H7 (cell line): ENCODE measurements around the gene ADORA2B. TPM values are rescaled to one million over a fixed set of nuclear protein-coding genes. Genes with fewer than 3 reads are reported as not detected.
"Not testable (repeated sequence)": the region's sequence is repeated elsewhere in the genome, so short reads cannot be mapped to it uniquely, and the experiment has no call there.

ENCODE experiments used
- DNase-seq: peaks from one replicate; pipeline ENCODE4 v3.0.0; 2012
- H3K27me3 ChIP-seq: 2 replicates; pipeline ENCODE4 v1.6.0; 2011; ENCODE audit warnings: mild to moderate bottlenecking, low read length; ENCODE audit not compliant: control insufficient read depth, insufficient read depth
- H3K36me3 ChIP-seq: replicated peaks from 2 replicates; pipeline ENCODE4 v1.5.1; 2011; ENCODE audit warnings: low read length; ENCODE audit not compliant: control insufficient read depth, insufficient read depth
- H3K4me3 ChIP-seq: 2 replicates; pipeline ENCODE4 v1.5.1; 2011; ENCODE audit warnings: low read depth, mild to moderate bottlenecking, control low read depth, low read length, moderate library complexity; ENCODE audit not compliant: insufficient read depth
- total RNA-seq: library from RNA; depleted of rRNA; stranded (reverse); fragments of >200 nt; shearing (Covaris generic); gene quantifications from 2 replicates; pipeline ENCODE4 v1.2.3, GENCODE V29; 2014; rRNA removed

Gene ADORA2B
- 3.9 and 4.6 TPM in 2 replicates for total RNA-seq

DNA sequence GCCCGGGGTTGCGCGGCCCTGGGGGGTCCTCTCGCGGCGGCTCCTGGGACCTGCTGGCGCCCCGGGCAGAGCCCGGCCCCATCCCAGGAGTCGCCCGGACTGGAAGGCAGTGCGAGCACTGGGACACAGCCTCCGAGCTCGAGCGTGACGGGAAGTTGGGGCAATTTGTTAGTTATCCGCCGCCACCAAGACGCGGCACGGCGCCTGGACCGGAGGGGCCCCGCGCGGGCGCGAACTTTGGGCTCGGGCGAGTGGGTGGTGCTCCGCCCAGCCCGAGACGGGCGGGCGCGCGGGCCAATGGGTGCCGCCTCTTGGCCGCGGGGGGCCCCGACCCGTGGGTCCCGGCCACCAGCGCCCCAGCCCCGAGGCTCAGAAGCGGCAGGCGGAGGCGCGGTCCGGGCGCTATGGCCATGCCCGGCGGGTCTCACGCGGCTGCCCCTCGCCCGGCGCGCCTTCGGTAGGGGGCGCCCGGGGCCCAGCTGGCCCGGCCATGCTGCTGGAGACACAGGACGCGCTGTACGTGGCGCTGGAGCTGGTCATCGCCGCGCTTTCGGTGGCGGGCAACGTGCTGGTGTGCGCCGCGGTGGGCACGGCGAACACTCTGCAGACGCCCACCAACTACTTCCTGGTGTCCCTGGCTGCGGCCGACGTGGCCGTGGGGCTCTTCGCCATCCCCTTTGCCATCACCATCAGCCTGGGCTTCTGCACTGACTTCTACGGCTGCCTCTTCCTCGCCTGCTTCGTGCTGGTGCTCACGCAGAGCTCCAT lies at the start of gene ADORA2B:
Gene ADORA2B (plus strand): TSS at position 372 of the 768 bp plus-strand sequence. CDS start 119 bp downstream, at position 491.
- Histone ChIP-seq H3K27me3 (peaks cover 34% of the 10 kb centered on the region), H3K4me3 (peak within 1 kb of the TSS; percentile 62), H3K36me3 (no peaks in the 10 kb centered on the region)
- peak; percentile 96 for DNase-seq

DNA sequence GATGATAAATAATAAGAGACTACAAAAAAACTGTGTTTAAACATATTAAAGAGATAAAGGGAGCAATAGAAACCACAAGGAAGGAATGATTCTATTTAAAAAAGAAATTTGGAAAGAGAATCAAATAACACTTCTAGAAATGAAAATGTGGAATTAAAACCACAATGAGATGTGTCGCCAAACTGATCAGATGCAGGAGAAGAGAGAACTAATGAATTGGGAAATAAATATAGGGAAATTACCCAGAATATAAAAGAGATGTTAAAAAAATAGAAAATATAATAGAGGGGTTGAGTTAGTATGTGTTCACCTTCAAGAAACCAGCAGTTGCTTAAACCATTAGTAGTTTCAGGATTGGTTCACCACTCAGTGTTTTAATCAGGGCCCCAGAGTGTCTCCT lies 48.7 kb upstream of the ADORA2B start:
- no peak for DNase-seq
- H3K4me3 ChIP-seq = no peak overlapping the region

DNA sequence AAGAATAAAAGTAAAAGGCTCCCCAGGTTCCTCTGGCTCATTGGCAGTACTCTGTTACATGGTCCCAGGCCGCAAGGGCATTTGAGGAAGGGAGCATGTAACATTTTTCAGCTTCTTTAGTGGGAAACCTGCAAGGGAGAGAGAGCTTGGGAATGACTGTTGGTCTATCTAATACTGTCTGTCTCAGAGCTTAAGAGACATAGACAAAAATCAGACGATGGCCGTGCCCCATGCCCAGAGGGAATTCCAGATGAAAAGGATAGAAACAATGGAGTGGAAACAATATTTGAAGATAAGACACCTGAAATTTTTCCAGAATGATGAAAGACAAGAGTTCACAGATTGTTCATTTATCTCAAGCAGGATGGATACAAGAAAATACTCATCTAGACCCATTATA lies 48.1 kb upstream of the ADORA2B start:
- Histone ChIP-seq H3K36me3 (no peaks in the 10 kb centered on the region), H3K27me3 (no peaks in the 10 kb centered on the region), H3K4me3 (no peak overlapping the region)
- DNase-seq = no peak

More for the DNA sequence above, 48.7 kb upstream of the ADORA2B start:
- H3K27me3 ChIP-seq = no peaks in the 10 kb centered on the region
- no peaks in the 10 kb centered on the region for H3K36me3 ChIP-seq

DNA sequence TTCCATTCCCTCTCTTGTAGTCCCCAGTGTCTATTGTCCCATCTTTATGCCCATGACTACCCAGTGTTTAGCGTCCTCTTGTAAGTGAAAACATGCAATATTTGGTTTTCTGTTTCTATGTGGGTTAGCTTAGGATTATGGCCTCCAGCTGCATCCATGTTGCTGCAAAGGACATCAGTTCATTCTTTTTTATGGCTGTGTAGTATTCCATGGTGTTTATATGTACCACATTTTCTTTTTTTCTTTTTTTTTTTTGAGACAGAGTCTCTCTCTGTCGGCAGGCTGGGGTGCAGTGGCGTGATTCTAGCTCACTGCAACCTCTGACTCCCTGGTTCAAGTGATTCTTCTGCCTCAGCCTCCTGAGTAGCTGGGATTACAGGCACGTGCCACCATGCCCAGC lies 45.3 kb upstream of the ADORA2B start:
- H3K27me3 ChIP-seq, H3K4me3 ChIP-seq, DNase-seq, H3K36me3 ChIP-seq: not testable (repeated sequence)

DNA sequence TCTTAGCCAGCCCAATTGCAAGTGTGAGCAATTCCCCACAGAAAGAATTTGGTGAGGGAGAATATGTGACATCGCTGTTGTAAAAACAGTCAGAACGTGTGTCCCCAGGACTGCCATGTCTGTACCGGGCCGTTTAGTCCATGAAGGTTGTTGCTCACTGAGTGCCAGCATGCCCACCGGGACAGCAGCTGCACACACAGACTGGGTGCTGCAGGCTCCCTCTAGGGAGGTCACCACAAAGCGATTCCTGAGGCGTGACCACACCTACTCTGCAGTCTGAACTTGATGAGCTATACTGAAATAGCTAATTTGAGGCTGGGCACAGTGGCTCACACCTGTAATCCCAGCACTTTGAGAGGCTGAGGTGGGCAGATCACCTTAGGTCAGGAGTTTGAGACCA lies 44.1 kb upstream of the ADORA2B start:
- no peaks in the 10 kb centered on the region for H3K27me3 ChIP-seq
- no peaks in the 10 kb centered on the region for H3K36me3 ChIP-seq
- H3K4me3 ChIP-seq = no peak overlapping the region
- DNase-seq = no peak

DNA sequence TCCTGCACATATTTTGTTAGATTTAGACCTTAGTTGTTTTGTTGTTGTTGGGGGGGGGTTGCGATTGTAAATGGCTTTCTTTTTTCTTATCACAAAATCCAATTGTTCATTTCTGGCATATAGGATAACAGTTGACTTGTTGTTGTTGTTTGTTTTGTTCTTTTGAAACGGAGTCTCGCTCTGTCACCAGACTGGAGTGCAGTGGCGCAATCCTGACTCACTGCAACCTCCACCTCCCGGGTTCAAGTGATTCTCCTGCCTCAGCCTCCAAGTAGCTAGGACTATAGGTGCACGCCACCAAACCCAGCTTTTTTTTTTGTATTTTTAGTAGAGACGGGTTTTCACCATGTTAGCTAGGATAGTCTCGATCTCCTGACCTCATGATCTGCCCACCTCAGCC lies 39.7 kb upstream of the ADORA2B start:
- H3K27me3 ChIP-seq, DNase-seq: not testable (repeated sequence)

DNA sequence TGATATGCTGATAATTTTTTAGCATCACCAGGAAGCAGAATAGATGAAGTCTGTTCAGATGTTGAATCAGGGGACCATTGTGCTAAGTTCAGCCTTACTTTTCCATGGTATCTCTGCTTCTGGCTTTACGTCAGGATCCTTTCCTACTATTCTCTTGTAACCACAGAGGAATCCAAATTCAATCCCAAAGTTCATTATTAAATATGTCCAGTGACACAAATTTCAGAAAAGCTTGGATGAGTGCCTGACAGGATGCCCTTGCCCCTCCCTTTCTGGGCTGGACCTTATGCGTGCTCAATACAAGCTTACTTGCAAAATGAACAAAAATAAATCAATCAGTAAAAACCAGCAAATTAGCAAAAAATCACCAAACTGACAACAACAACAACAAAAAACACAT lies 37.6 kb upstream of the ADORA2B start:
- DNase-seq = no peak
- Histone ChIP-seq H3K27me3 (no peaks in the 10 kb centered on the region), H3K36me3 (no peaks in the 10 kb centered on the region), H3K4me3 (no peak overlapping the region)

More for the DNA sequence above, 39.7 kb upstream of the ADORA2B start:
- H3K36me3 ChIP-seq, H3K4me3 ChIP-seq: not testable (repeated sequence)

DNA sequence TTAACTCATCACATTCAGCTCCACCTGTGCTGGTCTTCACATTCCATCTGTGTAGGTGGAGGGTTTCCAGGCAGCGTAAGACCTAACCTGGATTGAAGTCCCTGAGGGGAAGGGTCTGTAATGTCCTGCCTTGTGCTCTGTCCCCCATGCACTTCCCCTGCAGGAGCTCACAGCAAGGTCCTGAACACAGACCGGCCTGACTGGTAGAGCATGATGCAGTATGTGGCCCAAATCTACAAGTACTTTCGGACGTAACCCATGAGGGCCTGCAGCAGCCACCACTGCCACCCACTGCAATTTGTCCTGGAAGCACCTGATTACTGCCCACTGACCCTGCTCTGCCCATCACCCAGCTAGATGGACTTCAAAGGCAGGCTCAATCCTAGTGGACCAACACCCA lies 36.6 kb upstream of the ADORA2B start:
- no peak for DNase-seq
- no peaks in the 10 kb centered on the region for H3K27me3 ChIP-seq

DNA sequence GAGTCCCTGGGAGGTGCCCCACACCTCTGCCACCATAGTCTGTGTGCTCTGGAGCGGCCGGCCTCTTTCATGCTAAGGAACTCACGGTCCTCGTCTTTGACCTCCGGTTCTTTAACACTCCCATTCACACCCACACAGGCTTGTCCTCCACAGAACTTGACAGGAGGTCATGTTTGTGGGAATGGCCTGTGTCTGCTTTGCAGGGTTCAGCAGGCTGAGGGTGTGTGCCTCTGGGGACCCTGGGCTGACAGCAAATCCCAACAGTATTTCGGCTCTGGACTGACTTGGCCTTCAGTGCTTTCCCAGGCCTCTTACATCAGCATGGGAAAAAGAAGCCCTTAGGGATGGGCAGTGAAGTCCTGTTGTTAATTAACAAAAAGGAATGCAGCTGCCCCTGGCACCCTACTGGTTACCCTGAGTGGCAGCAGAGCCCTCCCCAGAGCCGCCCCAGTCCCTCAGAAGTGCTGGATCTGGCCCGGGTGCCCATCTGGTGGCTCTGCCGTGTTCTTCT lies 35.4 kb upstream of the ADORA2B start:
- Histone ChIP-seq H3K27me3 (no peaks in the 10 kb centered on the region), H3K36me3 (no peaks in the 10 kb centered on the region), H3K4me3 (no peak overlapping the region)
- peak; percentile 43 for DNase-seq

More for the DNA sequence above, 36.6 kb upstream of the ADORA2B start:
- Histone ChIP-seq H3K36me3 (no peaks in the 10 kb centered on the region), H3K4me3 (no peak overlapping the region)

DNA sequence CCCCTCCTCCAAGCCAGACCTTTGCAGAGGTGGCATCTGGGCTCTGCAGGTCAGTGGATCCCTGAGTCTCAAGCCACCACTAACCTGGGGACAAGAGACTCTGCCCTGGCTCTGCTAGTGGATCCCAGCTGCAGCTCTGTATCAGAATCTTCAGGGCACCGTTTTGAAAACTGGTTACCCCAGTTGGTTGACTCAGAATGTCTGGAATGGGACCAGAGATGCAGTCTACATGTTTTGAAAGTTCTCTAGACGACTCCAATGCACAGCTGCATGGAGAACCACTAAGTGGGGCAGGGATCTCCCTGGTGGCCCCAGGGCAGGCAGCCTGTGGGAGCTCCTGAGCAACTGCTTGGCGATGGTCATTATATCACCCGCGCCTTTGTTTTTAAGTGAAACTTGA lies 34.1 kb upstream of the ADORA2B start:
- DNase-seq = no peak
- H3K27me3 ChIP-seq = no peaks in the 10 kb centered on the region
- H3K4me3 ChIP-seq = no peak overlapping the region
- H3K36me3 ChIP-seq = no peaks in the 10 kb centered on the region

DNA sequence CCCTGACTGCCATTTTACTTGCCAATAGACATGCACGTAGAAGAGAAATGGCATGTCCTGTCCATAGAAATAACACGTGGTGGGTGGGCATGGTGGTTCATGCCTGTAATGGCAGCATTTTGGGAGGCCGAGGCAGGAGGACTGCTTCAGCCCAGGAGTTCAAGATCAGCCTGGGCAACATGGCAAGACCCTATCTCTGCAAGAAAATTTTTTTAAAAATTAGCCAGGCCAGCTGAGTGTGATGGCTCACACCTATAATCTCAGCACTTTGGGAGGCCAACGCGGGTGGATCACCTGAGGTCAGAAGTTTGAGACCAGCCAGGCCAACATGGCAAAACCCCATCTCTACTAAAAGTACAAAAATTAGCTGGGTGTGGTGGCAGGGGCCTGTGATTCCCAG lies 33.2 kb upstream of the ADORA2B start:
- not testable (repeated sequence) for H3K36me3 ChIP-seq, DNase-seq, H3K27me3 ChIP-seq, H3K4me3 ChIP-seq

DNA sequence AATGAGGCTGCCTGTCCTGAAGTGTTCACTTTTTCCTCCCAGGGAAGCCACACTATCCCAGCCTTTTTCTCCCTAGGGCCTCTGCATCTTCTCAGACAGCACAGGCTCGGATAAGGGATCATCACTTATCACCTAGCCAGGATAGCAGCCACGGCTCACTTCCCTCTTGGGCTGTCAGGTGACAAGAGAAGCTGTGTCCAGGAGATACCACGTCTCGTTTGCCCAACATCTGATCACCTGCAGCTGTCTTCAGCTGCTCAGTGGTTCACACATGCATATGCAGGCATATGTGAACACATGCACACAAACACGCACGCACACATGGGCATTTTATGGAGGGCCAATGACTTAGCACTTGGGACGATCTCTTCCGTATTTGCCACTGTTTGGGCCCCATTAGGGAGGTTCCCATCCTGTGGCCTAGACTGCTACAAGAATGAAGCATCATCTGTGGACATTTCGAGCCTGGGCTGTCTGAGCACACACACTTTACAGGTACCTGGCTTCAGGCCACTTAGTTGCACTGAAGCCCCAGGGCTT lies 32.4 kb upstream of the ADORA2B start:
- H3K27me3 ChIP-seq = no peaks in the 10 kb centered on the region; the same call in 1 of the 2 replicates
- no peak for DNase-seq

DNA sequence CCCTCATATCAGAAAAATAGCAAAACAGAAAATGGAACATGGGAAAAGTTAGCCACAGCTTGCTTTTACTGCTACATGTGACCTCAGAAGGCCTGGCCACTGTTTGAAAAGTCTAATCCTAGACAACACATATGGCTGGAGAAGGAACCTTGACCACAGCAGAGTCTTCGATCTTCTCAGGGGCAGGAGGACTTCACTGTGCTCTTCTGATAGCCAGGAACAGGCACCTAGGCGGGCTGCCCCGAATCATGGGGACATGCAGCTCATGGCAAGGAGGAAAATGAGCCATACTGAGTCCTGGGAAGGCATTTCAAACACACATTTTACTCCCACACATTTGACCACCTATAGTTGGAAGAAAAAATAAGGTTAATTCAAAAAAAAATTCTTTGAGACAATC lies 31.1 kb upstream of the ADORA2B start:
- DNase-seq = no peak

More for the DNA sequence above, 32.4 kb upstream of the ADORA2B start:
- no peak overlapping the region for H3K4me3 ChIP-seq
- H3K36me3 ChIP-seq = no peaks in the 10 kb centered on the region

DNA sequence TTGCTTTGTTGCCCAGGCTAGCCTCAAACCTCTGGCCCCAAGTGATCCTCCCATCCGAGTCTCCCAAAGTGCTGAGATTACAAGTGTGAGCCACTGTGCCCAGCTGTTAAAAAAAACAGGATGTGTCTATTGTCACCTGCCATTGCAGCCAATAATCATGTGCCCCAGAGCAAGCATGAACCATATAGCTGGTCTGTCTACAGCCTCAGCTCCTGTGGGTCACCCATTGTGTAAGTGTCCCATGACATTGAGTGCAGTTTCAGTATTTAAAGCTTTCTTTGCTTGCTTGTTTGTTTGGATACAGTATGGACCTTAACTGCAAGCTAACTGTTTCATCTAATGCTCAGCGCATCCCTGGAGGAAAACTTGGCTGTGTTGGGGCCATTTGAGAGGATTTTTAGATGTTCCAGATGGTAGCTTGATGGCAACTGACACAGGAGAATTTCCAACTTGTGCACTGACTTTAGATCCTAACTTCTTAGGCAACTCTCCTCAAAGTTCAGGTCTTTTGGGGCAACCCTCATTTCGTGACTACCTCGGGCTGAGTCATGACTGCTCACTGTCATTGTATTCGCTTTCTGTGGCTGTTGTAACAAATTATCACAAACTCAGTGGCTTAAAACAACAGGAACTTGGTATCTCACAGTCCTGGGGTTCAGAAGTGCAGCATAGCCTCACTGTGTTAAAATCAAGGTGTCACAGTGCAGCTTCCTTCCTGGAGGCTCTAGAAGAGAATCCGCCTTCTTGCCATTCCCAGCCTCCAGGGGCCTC lies 30.3 kb upstream of the ADORA2B start:
- no peaks in the 10 kb centered on the region for H3K36me3 ChIP-seq
- DNase-seq = no peak
- no peaks in the 10 kb centered on the region; the same call in 1 of the 2 replicates for H3K27me3 ChIP-seq
- H3K4me3 ChIP-seq = no peak overlapping the region

More for the DNA sequence above, 31.1 kb upstream of the ADORA2B start:
- Histone ChIP-seq H3K4me3 (no peak overlapping the region), H3K27me3 (no peaks in the 10 kb centered on the region; the same call in 1 of the 2 replicates), H3K36me3 (no peaks in the 10 kb centered on the region)
